Stomach (tissue), 9 donors: ENCODE data around the gene IPPK. TPM values are rescaled to one million over a fixed set of nuclear protein-coding genes. Genes with fewer than 3 reads are reported as not detected.
A peak's percentile ranks its signal among the peaks of the same experiment; 100 is the strongest.

ENCODE experiments used
- DNase-seq, 2 donors: peaks; one replicate each; pipeline versions ENCODE4 v3.0.0 to v3.0.0-alpha.2; 2013 to 2019
- H3K27ac ChIP-seq, 5 donors: fragments of 200-600 bp in 4 of 5; sonication (generic) in 4 of 5; one replicate each; pipeline ENCODE4 v1.5.1; 2013 to 2019; ENCODE audit warnings: mild to moderate bottlenecking in 1 of 5, moderate library complexity in 1 of 5
- H3K27me3 ChIP-seq, 3 donors: fragments of 200-600 bp; sonication (generic); one replicate each; pipeline ENCODE4 v1.5.1; 2017 to 2019; ENCODE audit warnings: mixed run types in 1 of 3
- H3K36me3 ChIP-seq, 4 donors: fragments of 200-600 bp; sonication (generic); 1 replicate in 3 of 4; 2 replicates in 1 of 4; pipeline ENCODE4 v1.5.1; 2016 to 2019
- H3K4me1 ChIP-seq, 4 donors: fragments of 200-600 bp; sonication (generic); one replicate each; pipeline ENCODE4 v1.5.1; 2016 to 2019
- H3K4me3 ChIP-seq, 4 donors: fragments of 200-600 bp; sonication (generic) in 3 of 4; one replicate each; pipeline ENCODE4 v1.5.1; 2016 to 2019; ENCODE audit warnings: mild to moderate bottlenecking in 1 of 4
- H3K9me3 ChIP-seq, 4 donors: fragments of 200-600 bp; sonication (generic); one replicate each; pipeline ENCODE4 v1.5.1; 2016 to 2019
- EP300 ChIP-seq: sonication (generic); formaldehyde crosslinking; IDR thresholded peaks from one replicate; pipeline ENCODE4 v1.6.1; 2017; ENCODE audit warnings: antibody characterized with exemption
- POLR2A ChIP-seq, 4 donors: fragments of 450-650 bp; IDR thresholded peaks; one replicate each; pipeline ENCODE4 v1.6.1; 2016; ENCODE audit warnings: antibody characterized with exemption in 4 of 4, control low read depth in 2 of 4, mild to moderate bottlenecking in 1 of 4, moderate library complexity in 1 of 4
- POLR2AphosphoS5 ChIP-seq, 3 donors: sonication (generic); formaldehyde crosslinking; IDR thresholded peaks; one replicate each; pipeline ENCODE4 v1.6.1; 2016; ENCODE audit warnings: antibody characterized with exemption in 3 of 3
- WGBS, 5 donors: extraction: QIAGEN DNeasy Blood & Tissue Kit in 3 of 5; methylation state at CpG; one replicate each; pipeline versions ENCODE4 v1.1.5 to v1.1.7; 2013 to 2018; 5-methylcytosine and 5-hydroxymethylcytosine counted together
- intact Hi-C: fragments of 100-400 bp; cut with DNase I; formaldehyde crosslinking; loops from one replicate; pipeline ENCODE4 v1.15.1; 2023; ENCODE audit warnings: low total_unique reads
- polyA plus RNA-seq, 3 donors: library from polyadenylated mRNA; stranded (reverse); fragments of 200-250 nt; gene quantifications; one replicate each; pipeline ENCODE4 v1.2.3, GENCODE V29; 2013
- total RNA-seq, 5 donors: library from RNA; depleted of rRNA; stranded (reverse); fragments of >200 nt; gene quantifications; one replicate each; pipeline versions ENCODE4 v1.1.0 to v1.2.3, GENCODE V29; 2014 to 2016
- TF ChIP-seq, protein P1 (sequence below), 7 experiments: fragments of 450-650 bp in 4 of 7; fragments of 200-600 bp in 3 of 7; sonication (generic) in 3 of 7; IDR thresholded peaks; one replicate each; pipeline ENCODE4 v1.5.1; 2016 to 2019; ENCODE audit warnings: antibody characterized with exemption in 7 of 7, control low read depth in 2 of 7, mild to moderate bottlenecking in 1 of 7
- donor health status: healthy with polysubstance abuse.
- donor health status: Bipolar disorder and iron deficiency.
- donor health status: healthy.

IPPK gene
- total and polyA plus RNA-seq, 8 donors: 1.4 to 17.1 (median 10.9) TPM

DNA sequence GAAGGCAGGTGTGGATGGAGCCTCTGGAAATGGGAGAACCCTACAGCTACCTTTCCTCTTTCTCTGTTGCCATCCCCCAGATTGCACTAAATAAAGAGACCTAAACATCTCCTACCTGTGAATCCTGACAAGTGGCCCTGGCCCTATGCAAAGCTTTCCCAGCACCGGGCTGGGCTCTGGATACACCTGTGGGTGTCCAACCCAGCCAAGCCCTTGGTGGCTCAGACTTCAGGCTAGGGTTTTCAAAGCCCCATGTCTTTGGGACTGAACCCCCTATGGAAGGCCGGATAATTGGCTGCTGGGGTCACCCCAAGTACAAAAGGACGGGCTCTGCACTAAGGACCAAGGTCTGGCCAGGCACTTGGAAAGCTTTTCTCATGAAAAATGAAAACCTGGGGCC lies 44.1 kb upstream of the IPPK start:
- TF ChIP-seq EP300: no peak
- intact Hi-C loops: no loop called here
- no peak overlapping the region for H3K4me3 ChIP-seq

DNA sequence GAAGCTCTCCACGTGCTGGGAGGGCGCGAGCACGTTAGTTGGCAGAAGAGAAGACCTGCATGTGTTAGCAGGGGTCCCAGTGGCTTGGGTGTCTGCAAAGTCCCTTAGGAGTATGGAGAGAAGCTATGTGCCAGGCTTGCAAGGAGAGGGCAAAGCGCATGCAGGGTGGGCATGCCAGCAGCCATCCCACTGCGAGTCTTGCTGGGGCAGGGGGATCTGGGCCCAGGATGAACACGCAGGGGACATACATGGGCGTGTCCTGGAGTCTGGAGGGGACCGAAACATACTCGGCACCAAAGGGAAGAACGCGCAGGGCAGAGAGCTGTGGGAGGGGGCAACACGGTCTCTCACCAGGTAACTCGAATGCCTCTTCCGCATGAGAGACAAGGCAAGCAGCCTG lies 43.6 kb upstream of the IPPK start:
- TF ChIP-seq, protein P1, sequence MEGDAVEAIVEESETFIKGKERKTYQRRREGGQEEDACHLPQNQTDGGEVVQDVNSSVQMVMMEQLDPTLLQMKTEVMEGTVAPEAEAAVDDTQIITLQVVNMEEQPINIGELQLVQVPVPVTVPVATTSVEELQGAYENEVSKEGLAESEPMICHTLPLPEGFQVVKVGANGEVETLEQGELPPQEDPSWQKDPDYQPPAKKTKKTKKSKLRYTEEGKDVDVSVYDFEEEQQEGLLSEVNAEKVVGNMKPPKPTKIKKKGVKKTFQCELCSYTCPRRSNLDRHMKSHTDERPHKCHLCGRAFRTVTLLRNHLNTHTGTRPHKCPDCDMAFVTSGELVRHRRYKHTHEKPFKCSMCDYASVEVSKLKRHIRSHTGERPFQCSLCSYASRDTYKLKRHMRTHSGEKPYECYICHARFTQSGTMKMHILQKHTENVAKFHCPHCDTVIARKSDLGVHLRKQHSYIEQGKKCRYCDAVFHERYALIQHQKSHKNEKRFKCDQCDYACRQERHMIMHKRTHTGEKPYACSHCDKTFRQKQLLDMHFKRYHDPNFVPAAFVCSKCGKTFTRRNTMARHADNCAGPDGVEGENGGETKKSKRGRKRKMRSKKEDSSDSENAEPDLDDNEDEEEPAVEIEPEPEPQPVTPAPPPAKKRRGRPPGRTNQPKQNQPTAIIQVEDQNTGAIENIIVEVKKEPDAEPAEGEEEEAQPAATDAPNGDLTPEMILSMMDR (IDR thresholded peaks at IDR 0.05): no peak
- Histone ChIP-seq H3K27me3 (no peaks in the 10 kb centered on the region), H3K36me3 (peaks cover 64 to 97% (median 94%) of the 10 kb centered on the region in 4 donors), H3K4me1 (peaks cover 0 to 10% (median 7%) of the 10 kb centered on the region in 4 donors), H3K4me3 (no peak overlapping the region), H3K9me3 (no peaks in the 10 kb centered on the region), H3K27ac (no peak overlapping the region)
- peak in 1 of 2 donors; percentile 2 for DNase-seq
- intact Hi-C loops: no loop called here
- 92 to 96% (median 93%) methylated on average over 15 of the region's 15 CpGs for WGBS, 5 donors

More for the DNA sequence above, 44.1 kb upstream of the IPPK start:
- Histone ChIP-seq H3K27me3 (no peaks in the 10 kb centered on the region), H3K36me3 (peaks cover 69 to 100% (median 96%) of the 10 kb centered on the region in 4 donors), H3K4me1 (peaks cover 0 to 10% (median 7%) of the 10 kb centered on the region in 4 donors), H3K27ac (no peak overlapping the region), H3K9me3 (no peaks in the 10 kb centered on the region)
- DNase-seq: no peak
- WGBS, 5 donors: 93 to 98% (median 97%) methylated on average over 3 of the region's 3 CpGs

DNA sequence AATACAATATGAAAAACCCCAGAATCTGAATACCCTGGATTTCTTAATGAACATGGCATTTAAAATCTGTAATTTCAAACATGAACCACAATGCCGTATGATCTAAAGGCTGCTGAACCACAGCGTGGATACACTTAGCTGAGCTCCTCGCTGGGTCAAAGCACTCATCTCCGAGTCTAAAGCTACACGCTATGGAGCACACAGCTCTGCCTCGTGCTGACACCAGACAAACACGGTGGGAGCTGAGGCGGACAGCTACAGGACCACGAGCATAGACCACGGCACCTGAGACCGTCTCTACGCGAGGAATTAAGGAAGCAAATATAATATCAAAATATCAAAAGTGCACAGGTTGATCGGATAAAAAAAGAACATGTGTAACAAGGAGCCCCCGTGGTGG lies 42.8 kb upstream of the IPPK start:
- intact Hi-C loops: no loop called here
- no peaks in the 10 kb centered on the region for H3K27me3 ChIP-seq
- peaks cover 57 to 89% (median 86%) of the 10 kb centered on the region in 4 donors for H3K36me3 ChIP-seq
- TF ChIP-seq EP300: no peak
- TF ChIP-seq, protein P1 (IDR thresholded peaks at IDR 0.05): no peak
- no peak for TF ChIP-seq POLR2A (IDR thresholded peaks at IDR 0.05)
- TF ChIP-seq POLR2AphosphoS5 (IDR thresholded peaks at IDR 0.05): no peak
- DNase-seq: peak in 1 of 2 donors; percentile 0
- peaks cover 0 to 10% (median 7%) of the 10 kb centered on the region in 4 donors for H3K4me1 ChIP-seq
- H3K9me3 ChIP-seq: no peaks in the 10 kb centered on the region
- H3K4me3 ChIP-seq: no peak overlapping the region
- peak overlapping the region in 1 of 5 donors; percentile 47 for H3K27ac ChIP-seq
- whole genome bisulfite sequencing, 5 donors: 84 to 98% (median 96%) methylated on average over 15 of the region's 15 CpGs

DNA sequence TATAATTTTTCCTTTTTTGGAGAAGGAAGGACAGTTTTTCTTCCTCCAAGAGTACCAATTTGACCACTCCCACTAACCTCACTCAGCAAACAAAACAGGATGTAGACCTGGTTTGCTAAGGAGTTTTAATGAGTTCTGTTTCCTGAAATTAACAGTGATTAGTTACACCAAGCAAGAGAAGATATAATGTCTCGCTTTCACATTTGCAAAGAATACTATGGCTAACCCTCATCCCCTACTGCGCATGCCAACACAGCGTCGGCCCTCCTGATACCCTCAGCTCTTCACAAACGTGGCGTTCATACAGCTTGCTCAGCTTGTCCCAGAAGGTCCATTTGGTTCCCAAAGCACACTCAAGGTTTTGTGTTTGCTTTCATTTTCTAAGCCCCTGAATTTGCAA lies 41.9 kb upstream of the IPPK start:
- Histone ChIP-seq H3K27me3 (no peaks in the 10 kb centered on the region), H3K4me3 (no peak overlapping the region), H3K4me1 (peaks cover 0 to 10% (median 7%) of the 10 kb centered on the region in 4 donors), H3K9me3 (no peaks in the 10 kb centered on the region), H3K36me3 (peaks cover 49 to 80% (median 77%) of the 10 kb centered on the region in 4 donors), H3K27ac (peak overlapping the region in 1 of 5 donors; percentile 47)
- intact Hi-C loops: no loop called here
- 65 to 74% (median 73%) methylated on average over 6 of the region's 6 CpGs for WGBS, 5 donors
- no peak for TF ChIP-seq POLR2AphosphoS5 (IDR thresholded peaks at IDR 0.05)
- TF ChIP-seq POLR2A (IDR thresholded peaks at IDR 0.05): no peak
- no peak for DNase-seq

DNA sequence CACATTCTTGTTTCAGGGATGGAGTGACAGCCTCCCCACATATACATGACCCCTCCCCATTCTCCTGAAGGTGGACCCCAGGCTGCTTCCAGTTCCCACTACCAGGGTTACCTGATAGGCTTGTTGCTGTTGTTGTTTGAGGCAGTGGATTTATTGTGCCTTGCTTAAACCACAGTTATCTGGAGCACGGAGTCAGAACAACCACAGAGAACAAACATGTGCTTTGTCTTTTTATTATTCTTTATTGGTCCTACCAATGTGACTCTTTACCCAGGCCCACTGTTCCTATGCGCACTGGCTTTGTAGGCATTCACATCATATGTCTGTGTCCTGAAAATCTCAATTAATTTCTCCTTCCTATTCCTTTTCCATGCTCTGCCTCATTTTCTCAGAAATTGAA lies 41.2 kb upstream of the IPPK start:
- H3K9me3 ChIP-seq: no peaks in the 10 kb centered on the region
- H3K4me1 ChIP-seq: peaks cover 0 to 5% (median 4%) of the 10 kb centered on the region in 4 donors
- 52 to 77% (median 63%) methylated on average over 2 of the region's 2 CpGs for WGBS, 5 donors
- intact Hi-C loops: no loop called here
- peaks cover 47 to 74% (median 73%) of the 10 kb centered on the region in 4 donors for H3K36me3 ChIP-seq
- TF ChIP-seq EP300 (no peak), POLR2AphosphoS5 (IDR thresholded peaks at IDR 0.05) (no peak), POLR2A (IDR thresholded peaks at IDR 0.05) (no peak)
- TF ChIP-seq, protein P1 (IDR thresholded peaks at IDR 0.05): no peak
- DNase-seq: no peak
- H3K4me3 ChIP-seq: no peak overlapping the region
- H3K27ac ChIP-seq: no peak overlapping the region
- H3K27me3 ChIP-seq: no peaks in the 10 kb centered on the region
